ENCODE data around the gene RRAD. TPM values are rescaled to one million over a fixed set of nuclear protein-coding genes. Genes with fewer than 3 reads are reported as not detected.

RRAD gene
- total RNA-seq, 1 donor from 2014 or later, result 135 TPM

GRCh38 chr16:66928702-66929388 lies 3.5 kb upstream of the RRAD start:
- intact Hi-C loops (cut with micrococcal nuclease), result no loop called here
- no peaks in the 10 kb centered on the region for H3K9me3 ChIP-seq (replicated peaks)
- peak; percentile 49 for TF ChIP-seq CTCF (IDR thresholded peaks at IDR 0.05; ENCODE audit: borderline replicate concordance)
- H3K4me3 ChIP-seq, result no peak overlapping the region
- peaks cover 16% of the 10 kb centered on the region for H3K27me3 ChIP-seq (ENCODE audit: low read depth)
- peaks cover 81% of the 10 kb centered on the region for H3K4me1 ChIP-seq
- H3K27ac ChIP-seq (replicated peaks), result peak overlapping the region; percentile 96
- DNase-seq, result no peak
- H3K36me3 ChIP-seq, result peaks cover 11% of the 10 kb centered on the region

- no peak overlapping the region for H3K4me3 ChIP-seq
- no peak for DNase-seq
- peaks cover 80% of the 10 kb centered on the region for H3K4me1 ChIP-seq
These were observed 2.7 kb upstream of the RRAD start for GRCh38 chr16:66927918-66928649.

GRCh38 chr16:66926961-66927436 lies 1.7 kb upstream of the RRAD start:
- TF ChIP-seq CTCF (IDR thresholded peaks at IDR 0.05; ENCODE audit: borderline replicate concordance), result no peak
- H3K4me3 ChIP-seq, result peak overlapping the region; percentile 80
- peaks cover 83% of the 10 kb centered on the region for H3K4me1 ChIP-seq
- H3K36me3 ChIP-seq, result peaks cover 21% of the 10 kb centered on the region
- no peaks in the 10 kb centered on the region for H3K9me3 ChIP-seq (replicated peaks)
- H3K27ac ChIP-seq (replicated peaks), result peak overlapping the region; percentile 96
- peaks cover 27% of the 10 kb centered on the region for H3K27me3 ChIP-seq (ENCODE audit: low read depth)
- intact Hi-C loops (cut with micrococcal nuclease), result no loop called here
- peak; percentile 54 for DNase-seq

More at GRCh38 chr16:66927918-66928649, 2.7 kb upstream of the RRAD start:
- H3K36me3 ChIP-seq, result peaks cover 14% of the 10 kb centered on the region
- H3K9me3 ChIP-seq (replicated peaks), result no peaks in the 10 kb centered on the region
- peak overlapping the region; percentile 96 for H3K27ac ChIP-seq (replicated peaks)
- intact Hi-C loops (cut with micrococcal nuclease), result no loop called here
- no peak for TF ChIP-seq CTCF (IDR thresholded peaks at IDR 0.05; ENCODE audit: borderline replicate concordance)
- peaks cover 22% of the 10 kb centered on the region for H3K27me3 ChIP-seq (ENCODE audit: low read depth)

GRCh38 chr16:66926171-66926947 lies 1.0 kb upstream of the RRAD start:
- intact Hi-C loops (cut with micrococcal nuclease), result no loop called here
- H3K36me3 ChIP-seq, result peaks cover 25% of the 10 kb centered on the region
- H3K4me1 ChIP-seq, result peaks cover 89% of the 10 kb centered on the region
- peaks cover 31% of the 10 kb centered on the region for H3K27me3 ChIP-seq (ENCODE audit: low read depth)
- TF ChIP-seq CTCF (IDR thresholded peaks at IDR 0.05; ENCODE audit: borderline replicate concordance), result peak; percentile 22
- peak; percentile 74 for DNase-seq
- H3K27ac ChIP-seq (replicated peaks), result peak overlapping the region; percentile 96
- peak overlapping the region; percentile 80 for H3K4me3 ChIP-seq
- H3K9me3 ChIP-seq (replicated peaks), result no peaks in the 10 kb centered on the region

Measured in left ventricle myocardium inferior (tissue), 1 donor.